KOPT-K1 (cell line): ENCODE results near the gene LPCAT4.
"Not testable (repeated sequence)": the region's sequence is repeated elsewhere in the genome, so short reads cannot be mapped to it uniquely, and the experiment has no call there.

Experiments
- H3K27ac ChIP-seq: fragments of 200-600 bp; sonication (generic); 2 replicates; pipeline ENCODE4 v1.5.1; 2016; ENCODE audit warnings: antibody characterized with exemption, mild to moderate bottlenecking, low read depth, low read length; ENCODE audit not compliant: poor library complexity, severe bottlenecking
- H3K36me3 ChIP-seq: fragments of 200-600 bp; sonication (generic); 2 replicates; pipeline ENCODE4 v1.5.1; 2017; ENCODE audit warnings: antibody characterized with exemption, mild to moderate bottlenecking, low read length, moderate library complexity; ENCODE audit not compliant: insufficient read depth
- H3K9me3 ChIP-seq: fragments of 200-600 bp; sonication (generic); 2 replicates; pipeline ENCODE4 v1.5.1; 2017; ENCODE audit warnings: antibody characterized with exemption, low read length, mild to moderate bottlenecking; ENCODE audit not compliant: insufficient read depth, poor library complexity, severe bottlenecking

LPCAT4 gene, protein sequence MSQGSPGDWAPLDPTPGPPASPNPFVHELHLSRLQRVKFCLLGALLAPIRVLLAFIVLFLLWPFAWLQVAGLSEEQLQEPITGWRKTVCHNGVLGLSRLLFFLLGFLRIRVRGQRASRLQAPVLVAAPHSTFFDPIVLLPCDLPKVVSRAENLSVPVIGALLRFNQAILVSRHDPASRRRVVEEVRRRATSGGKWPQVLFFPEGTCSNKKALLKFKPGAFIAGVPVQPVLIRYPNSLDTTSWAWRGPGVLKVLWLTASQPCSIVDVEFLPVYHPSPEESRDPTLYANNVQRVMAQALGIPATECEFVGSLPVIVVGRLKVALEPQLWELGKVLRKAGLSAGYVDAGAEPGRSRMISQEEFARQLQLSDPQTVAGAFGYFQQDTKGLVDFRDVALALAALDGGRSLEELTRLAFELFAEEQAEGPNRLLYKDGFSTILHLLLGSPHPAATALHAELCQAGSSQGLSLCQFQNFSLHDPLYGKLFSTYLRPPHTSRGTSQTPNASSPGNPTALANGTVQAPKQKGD

DNA sequence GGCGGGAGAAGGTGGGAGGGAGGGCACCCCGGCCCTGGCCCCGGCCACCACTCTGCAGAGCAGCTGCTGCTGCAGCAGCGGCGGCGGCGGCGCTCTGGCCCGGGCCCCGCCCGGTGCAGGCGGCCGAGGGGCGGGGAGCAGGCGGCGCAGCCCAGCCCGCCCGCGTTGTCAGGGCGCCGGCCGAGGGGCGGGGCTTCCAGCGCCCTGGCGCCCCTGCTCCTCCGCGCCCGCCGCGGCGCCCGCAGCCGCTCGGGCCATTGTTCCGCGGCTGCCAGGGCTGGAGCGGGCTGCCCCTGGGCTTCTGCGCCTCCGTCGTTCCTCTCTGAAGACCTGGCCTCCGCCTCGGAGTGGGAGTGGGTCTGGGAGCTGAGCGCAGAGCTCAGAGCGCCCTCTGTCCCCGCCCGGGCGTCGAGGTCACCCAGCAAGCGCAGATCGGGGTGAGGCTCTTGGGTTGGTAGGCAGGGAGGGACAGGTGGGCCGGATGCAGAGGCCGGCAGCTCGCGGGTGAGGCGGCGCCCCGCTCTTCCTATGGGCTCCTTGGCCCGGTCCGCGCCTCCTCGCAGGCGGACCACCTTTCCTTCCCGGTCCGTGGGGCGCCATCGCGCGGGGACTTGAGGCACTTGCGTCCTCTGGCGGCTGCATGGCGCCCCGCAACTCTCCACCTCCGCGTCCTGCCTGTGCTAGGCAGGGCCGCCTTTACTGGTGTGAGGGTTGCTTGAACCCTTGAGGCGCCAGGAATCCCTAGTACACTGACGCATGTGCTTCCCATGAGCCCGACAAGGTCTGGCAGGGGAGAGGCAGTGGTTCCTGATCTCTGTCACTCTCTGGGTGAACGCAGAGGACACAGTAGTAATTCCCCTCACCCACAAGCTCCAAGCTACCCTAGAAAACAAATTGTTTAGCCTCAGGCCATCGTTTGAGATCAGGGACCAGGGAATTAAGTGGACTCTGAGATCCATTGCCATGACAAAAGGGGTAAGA is at the start of gene LPCAT4:
Gene LPCAT4, minus strand, starts transcription at position 96 of the 981 bp plus-strand sequence. CDS start 96 bp downstream, outside the sequence.
- peak within 1 kb of the TSS; percentile 90 for H3K27ac ChIP-seq
- peaks cover 19% of the 10 kb centered on the region for H3K36me3 ChIP-seq
- H3K9me3 ChIP-seq, result no peaks in the 10 kb centered on the region

GRCh38 chr15:34409511-34409910 is 42.5 kb upstream of the LPCAT4 start:
- H3K9me3 ChIP-seq, H3K36me3 ChIP-seq, H3K27ac ChIP-seq: not testable (repeated sequence)

DNA sequence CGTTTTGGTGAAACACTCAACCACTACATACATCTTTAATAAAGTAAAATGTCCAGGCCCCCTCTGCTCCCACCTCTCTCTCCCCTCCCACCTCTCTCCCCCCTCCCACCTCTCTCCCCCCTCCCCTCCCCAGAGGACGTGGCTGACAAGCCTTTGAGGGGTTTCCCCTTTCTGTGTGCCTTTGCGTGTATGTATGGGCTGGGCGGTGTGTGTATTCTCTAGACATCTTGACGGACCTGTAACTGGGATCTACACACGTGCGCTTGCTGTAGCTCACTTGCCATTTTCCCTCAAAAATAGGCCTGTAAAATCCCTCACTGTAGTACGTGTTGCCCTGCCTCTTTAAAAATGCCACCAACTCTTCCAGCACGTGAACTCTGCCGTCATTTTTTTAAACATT is 42.0 kb upstream of the LPCAT4 start:
- not testable (repeated sequence) for H3K9me3 ChIP-seq, H3K27ac ChIP-seq, H3K36me3 ChIP-seq

- not testable (repeated sequence) for H3K36me3 ChIP-seq, H3K27ac ChIP-seq, H3K9me3 ChIP-seq
Measured at GRCh38 chr15:34403899-34404298, 36.9 kb upstream of the LPCAT4 start.

DNA sequence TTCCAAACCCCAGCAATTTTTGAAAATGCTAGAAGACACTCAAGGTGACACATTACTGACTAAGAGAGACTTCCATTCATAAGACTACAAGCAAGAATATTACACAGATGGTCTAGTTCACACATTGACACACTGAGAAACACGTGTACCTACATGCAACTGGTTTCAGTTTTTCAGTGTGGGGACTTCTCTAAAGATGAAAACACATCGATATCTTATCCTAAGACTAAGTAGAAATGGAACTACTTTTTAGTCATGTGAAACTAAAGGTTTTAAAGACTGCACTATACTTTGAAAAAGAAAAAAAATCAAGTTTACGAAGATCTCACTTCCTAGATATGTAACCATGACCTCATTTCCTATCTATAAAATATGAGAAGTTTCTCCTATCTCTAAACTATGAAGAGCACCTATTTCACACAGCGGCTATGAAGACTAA is 36.2 kb upstream of the LPCAT4 start:
- H3K27ac ChIP-seq, H3K9me3 ChIP-seq, H3K36me3 ChIP-seq: not testable (repeated sequence)

DNA sequence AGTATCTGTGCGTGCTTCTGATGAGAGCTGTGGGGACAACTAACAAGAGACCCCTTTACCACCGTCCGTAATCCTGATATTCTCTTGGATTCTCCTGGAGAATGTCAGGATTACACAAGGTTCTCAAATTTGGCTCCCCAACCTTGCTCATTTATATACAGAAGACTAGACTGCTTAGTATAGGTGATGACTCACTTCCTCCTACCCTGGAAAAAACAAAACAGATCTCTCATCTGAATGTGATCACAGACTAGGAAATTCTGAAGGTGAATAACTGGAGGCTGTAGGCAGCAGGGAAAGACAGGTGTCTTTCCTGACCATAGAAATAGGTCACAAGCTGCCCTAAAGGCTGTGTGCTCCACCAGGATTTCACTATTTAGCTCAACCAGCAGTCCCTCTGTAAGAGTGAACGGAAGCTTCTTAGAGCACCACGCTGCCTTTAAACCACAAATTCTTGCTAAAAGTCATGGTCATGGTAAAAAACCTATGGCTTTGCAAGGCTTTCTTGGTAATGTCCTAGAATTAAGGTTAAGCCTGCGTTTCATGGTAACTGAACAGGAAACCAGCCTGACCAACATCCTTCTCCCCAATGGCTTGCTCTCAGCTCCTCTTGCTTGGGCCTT is 30.8 kb upstream of the LPCAT4 start:
- H3K9me3 ChIP-seq, H3K27ac ChIP-seq, H3K36me3 ChIP-seq: not testable (repeated sequence)

DNA sequence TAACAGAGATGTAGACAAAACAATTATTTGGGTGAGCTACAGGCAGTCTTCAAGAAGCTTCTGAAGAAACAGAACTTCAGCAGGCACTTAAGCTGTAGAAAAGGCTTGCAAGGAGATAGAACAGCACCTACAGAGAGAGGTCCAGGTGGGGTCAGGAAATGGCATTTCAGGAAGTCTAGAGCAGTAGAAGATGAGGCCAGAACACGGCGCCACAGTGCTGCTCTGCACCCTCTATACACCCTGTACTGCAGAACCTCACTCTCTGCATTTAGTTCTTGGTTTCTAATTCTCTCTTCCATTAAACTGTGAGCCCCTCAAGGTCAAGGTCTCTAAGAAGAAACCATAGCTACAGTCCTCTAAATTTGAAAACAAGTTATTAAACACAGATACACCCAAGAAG is 26.0 kb upstream of the LPCAT4 start:
- not testable (repeated sequence) for H3K27ac ChIP-seq, H3K9me3 ChIP-seq, H3K36me3 ChIP-seq

DNA sequence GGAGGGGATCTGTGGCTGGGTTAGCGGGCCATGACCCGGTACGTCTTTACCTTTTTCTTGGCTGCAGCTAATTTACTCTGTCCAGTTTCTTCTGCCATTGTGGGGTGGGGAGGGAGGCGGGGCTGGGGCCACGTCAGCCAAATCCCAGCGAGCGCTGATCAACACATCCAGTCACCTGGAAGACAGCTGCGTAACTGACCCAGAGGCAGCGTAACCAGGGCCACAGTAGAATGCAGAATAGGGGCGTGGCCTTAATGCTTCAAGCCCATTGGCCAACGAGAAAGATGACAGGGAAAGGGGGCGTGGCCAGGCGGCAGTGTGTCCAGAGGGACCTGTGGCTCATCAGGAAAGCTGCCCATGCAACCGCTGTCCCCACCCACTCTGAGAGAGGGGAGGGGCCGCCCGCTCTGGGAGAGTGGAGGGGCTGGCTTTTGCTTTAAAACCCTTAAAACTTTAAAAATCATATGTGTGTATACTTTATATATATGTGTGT is 22.6 kb upstream of the LPCAT4 start:
- H3K9me3 ChIP-seq, H3K36me3 ChIP-seq, H3K27ac ChIP-seq: not testable (repeated sequence)

- not testable (repeated sequence) for H3K36me3 ChIP-seq, H3K9me3 ChIP-seq, H3K27ac ChIP-seq
Measured at GRCh38 chr15:34381829-34382521, 15.0 kb upstream of the LPCAT4 start.

- not testable (repeated sequence) for H3K27ac ChIP-seq, H3K9me3 ChIP-seq, H3K36me3 ChIP-seq
Measured at GRCh38 chr15:34380491-34380890, 13.5 kb upstream of the LPCAT4 start.

GRCh38 chr15:34376856-34377255 is 9.9 kb upstream of the LPCAT4 start:
- Histone ChIP-seq H3K9me3 (no peaks in the 10 kb centered on the region), H3K27ac (no peak overlapping the region), H3K36me3 (no peaks in the 10 kb centered on the region)

- not testable (repeated sequence) for H3K36me3 ChIP-seq, H3K9me3 ChIP-seq, H3K27ac ChIP-seq
Measured at GRCh38 chr15:34375541-34375940, 8.5 kb upstream of the LPCAT4 start.

DNA sequence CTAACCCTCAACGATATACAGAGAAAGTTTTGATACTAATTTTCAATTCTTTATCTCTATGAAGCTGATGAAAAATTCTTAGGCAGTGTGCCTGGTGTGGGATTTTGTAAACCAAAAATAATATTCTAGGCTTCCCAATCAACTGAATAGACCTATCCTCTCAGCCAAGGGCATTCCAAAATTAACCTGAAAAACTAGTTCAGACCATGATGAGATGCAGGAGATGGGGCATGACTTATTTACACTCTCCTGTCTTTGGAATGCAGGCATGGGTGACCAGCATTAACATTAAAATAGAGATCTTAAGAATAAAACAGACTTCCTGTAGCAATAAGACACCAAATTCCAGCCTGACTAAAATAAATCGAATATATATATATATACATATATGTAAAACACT is 7.8 kb upstream of the LPCAT4 start:
- Histone ChIP-seq H3K27ac (no peak overlapping the region), H3K9me3 (no peaks in the 10 kb centered on the region), H3K36me3 (no peaks in the 10 kb centered on the region)

GRCh38 chr15:34373951-34374350 is 7.0 kb upstream of the LPCAT4 start:
- H3K9me3 ChIP-seq, result no peaks in the 10 kb centered on the region
- H3K27ac ChIP-seq, result no peak overlapping the region
- no peaks in the 10 kb centered on the region for H3K36me3 ChIP-seq
